ENCODE measurements around the gene EHHADH.

The EHHADH gene

DNA sequence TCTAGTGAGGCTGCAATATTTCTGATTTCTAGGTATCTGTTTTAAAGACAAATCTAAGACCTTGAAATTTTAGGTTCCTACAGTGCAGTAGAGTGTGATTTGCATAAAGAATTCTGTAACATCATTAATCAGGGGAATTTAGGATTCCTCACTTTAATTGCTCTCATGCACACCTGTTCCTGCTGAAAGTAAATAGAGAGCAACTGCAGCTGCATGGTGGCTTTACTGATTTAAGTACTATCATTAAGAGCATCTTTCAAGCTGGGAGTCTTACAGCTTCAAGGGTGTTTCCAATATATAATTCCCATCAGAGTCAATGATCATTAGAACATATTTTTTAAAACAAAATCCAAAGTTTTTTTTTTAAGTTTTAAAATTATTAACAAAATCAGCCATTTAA is 65.0 kb downstream of the EHHADH start:
- no peak for DNase-seq

DNA sequence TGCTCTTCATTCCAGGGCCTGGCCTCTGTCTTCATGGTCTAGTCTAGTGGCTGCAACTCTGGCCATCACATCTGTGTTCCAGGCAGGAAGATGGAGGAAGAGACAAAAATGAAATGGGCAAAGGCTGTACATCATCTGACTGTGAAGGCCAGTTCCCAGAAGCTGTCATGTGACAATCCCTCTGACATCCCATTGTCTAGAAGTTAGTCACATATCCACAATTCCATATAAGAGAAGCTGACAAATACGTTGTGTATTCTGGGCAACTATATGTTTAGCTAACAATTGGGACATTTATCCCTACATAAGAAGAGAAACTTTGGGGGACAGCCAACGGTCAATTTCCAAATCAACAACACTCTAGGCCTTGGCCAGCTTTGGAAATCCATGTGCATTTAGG is 66.5 kb downstream of the EHHADH start:
- DNase-seq, result no peak

DNA sequence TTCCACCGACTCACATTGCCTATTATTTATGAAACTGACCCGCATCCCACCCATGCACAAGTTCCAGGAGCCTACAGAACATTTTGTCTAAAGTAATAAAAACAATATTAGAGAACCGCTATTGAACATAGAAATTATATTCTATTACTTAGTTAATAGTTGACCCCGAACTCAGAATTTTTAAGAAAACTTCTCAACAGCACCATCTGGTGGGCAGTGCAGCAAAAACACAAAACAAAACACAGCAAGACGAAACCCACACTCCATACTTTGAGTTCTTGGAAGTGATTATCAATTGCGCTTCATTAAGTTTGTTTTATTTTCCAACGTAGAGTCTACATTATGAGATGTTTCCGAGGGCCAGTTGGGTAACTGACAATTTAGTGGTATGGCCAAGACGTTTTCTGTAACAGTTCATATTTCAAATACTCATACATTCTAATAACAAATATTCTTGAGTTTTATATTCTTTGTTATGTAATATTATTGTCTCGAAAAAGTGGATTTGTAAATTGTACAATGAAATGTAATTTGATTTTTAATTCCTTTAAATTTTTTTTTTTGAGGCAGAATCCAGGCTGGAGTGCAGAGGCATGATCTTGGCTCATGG is 77.0 kb downstream of the EHHADH start:
- DNase-seq, result no peak

DNA sequence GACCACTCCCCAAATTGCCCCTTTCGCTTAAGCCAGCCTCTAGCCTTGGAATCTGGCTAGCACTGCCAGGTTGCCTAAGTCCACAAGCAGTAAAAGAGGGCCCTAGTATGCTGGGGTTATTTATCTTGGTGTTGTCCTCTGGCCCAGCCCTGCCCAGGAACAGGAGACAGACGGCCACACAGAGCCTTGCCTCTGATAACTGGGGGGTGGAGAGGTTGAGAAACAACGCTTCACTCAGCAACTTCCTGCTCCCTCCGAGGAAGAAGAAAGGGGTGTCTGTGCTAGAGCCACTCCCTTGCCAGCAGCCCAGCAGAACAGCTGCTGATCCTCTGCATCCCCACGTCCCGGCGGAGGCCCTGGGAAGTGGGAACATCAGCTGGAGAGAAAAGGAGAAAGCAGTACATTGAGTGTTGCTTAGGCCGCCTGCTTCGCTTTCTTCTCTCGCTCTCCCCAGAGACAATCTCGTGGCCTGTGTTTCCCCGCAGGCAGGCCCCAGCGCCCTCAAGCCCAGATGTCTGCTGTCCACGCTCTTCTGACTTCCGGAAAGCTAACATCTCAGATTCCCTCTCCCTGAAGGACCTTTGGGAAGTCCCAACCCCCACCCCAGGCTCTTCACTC is 78.4 kb downstream of the EHHADH start:
- no peak for DNase-seq

DNA sequence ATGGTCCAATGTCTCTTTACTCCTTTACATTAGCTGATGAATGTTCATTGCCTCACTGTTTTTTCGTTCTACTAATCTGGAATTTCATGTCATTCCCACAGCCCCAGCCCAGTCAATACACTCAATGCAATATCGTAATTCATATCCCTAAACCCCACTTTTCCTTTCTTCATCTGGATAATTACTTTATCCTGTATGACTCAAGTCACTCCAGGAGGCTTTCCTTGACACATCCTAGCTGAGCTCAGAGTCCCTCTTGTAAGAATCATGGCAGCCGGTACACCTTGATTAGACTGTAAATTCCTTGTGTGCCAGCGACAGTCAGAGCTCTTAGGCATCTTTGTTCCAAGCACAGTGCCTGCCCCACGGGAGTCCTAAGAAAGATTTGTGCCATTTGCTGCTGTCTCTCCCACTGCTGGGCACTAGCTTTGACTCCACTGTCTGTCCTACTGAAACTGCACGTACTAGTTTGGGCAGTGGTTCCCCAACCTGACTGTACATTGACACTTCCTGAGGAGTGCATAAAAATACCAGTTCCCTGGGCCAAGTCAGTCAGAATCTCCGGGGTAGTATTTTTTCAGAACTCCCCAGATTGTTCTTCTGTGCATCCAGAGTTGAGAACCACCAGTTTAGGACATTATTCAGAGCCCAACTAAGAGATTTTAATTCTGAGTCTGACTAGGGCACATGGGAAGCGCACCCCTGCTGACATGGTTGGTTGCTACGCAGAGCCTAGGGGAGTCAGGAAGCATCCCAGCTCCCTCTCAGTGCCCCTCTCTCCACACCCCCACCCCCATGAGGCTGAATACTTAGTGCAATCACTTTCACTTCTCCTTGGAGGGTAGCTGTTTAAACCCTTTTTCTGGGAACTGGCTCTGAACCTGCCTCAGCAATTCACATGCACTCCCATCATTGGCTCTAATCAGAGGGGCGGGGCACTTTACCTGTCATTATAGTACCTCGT is 81.5 kb downstream of the EHHADH start:
- no peak for DNase-seq

DNA sequence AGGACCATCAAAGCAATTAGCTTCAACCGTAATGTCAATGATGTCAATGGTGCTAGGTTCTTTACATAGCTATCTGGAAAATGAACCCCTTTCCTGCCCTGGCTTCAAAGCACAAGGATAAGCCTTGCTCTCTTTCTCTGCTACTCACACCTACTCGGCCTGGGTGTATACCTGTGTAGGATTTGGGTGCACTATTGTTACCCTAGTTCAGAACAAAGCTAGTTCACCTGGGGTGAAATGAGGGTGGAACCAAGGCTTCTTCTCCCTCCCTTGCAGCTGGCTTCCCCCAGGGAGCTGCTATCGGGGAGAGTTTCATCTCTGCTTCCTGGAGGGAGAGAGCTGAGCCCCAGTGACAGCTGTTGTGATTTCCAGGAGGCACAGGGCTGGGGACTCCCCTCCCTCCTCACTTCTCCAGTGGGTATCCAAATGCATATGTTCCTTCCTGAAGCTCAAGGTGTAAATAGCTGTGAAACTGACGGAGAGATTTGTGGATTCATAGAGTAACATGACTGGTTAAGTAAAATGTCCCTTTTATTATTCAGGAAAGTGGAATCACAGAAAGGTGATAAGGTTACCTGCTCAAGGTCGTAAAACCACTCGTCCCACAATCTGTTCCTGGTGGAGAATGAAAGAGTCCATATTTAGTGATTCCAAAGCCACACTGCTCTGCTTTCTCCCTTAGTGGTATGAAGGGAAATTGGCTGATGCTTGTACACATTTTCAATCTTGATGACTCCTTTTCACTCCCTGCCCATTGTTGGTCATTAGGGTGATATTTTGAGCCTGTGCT is 89.2 kb downstream of the EHHADH start:
- no peak for DNase-seq

DNA sequence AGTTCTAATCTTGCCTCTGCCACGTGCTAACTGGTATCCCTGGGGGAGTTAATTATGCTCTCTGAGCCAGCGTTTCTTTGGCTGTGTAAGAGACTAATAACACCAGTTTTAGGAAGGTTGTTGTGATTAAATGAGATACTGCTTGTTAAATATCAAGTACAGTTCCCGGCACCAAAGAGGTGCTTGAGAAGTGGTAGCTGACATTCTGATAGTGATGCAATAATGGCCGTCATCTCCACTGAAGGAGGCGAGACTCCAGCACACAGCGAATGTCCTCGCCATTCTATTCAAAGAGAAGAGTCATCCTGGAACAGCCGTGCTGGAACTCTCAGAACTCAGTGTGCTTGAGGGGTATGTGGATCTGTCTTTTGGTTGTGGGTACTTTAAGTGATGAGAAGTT is 91.2 kb downstream of the EHHADH start:
- no peak for DNase-seq

DNA sequence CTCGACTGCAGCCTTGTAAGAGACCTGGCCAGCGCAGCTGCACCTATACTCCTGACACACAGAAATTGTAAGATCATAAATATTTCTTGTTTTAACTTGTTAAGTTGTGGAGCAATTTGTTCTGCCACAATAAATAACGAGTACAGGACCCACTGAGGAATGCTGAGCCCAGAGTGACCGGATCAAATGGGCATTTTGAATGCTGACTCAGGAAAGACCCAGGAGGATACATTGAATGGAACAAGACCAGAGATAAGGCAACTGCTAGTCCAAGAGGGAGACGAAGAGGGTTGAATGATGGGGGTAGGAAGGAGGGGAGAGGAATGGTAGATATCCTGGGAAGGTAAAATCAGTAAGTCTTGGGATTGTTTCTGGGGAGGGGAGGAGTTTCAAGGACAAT is 92.1 kb downstream of the EHHADH start:
- no peak for DNase-seq

DNA sequence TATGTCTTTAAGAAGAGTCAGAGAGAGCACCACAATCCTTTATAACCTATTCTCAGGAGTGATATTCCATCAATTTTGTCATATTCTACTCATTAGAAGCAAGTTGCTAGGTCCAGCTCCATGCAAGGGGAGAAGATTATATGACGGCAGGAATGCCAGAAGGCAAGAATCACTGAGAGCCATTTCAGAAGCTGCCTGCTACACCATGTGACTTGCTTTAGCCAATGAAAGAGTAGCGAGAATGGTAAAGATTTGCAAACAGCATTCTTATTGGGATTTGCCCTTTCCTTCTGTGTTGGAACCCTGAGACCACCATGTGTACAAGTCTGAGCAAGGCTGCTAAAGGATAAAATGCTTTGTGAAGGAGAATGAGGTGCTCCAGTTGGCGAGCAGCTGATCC is 96.5 kb downstream of the EHHADH start:
- no peak for DNase-seq

DNA sequence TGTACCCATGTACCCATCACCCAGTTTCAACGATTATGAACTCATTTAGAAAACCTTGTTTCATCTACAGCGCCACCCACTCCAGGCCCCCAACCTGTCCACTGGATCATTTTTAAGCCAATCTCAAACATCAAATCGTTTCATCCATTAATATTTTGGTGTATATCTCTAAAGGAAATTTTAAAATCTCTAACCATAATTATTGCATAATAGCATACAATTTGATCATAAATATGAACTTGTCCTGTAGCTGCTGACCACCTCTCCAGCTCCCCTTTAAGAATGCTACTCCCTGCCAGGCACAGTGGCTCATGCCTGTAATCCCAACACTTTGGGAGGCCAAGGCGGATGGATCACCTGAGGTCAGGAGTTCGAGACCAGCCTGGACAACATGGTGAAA is 98.2 kb downstream of the EHHADH start:
- DNase-seq, result no peak

DNA sequence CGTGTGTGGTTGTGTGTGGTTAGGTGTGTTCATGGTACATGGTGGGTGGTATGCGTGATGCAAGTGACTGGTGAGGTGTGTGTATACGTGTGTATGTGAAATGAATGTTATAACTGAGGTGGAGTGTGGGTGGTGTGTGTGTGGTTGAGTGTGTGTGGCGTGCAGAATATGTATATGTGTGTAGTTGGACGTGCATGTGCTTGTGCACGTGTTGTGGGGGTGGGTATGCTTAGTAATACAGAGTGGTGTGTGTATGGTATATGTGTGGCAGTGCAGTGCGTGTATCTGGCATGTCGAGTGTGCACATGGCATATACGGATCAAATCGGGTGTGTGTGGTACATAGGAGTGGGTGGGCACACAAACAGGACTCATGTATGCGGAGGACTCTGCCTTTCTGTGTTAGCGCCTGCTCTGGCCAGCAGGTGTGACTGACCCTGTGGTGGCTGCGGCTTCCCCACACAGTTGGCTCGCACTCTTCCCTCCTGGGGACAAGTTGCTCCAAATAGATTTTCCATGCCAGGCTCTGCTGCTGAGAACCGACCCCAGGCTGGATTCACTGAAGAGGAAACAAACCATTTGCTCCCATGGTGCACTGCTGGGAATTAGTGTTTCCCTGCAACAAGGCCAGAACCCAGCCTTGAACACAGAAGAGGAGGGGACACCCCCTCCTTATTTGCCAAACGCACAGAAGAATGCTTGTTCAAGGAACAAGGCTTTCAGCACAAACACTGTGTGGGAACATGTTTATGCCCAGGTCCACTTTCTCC is 99.8 kb downstream of the EHHADH start:
- no peak for DNase-seq

DNA sequence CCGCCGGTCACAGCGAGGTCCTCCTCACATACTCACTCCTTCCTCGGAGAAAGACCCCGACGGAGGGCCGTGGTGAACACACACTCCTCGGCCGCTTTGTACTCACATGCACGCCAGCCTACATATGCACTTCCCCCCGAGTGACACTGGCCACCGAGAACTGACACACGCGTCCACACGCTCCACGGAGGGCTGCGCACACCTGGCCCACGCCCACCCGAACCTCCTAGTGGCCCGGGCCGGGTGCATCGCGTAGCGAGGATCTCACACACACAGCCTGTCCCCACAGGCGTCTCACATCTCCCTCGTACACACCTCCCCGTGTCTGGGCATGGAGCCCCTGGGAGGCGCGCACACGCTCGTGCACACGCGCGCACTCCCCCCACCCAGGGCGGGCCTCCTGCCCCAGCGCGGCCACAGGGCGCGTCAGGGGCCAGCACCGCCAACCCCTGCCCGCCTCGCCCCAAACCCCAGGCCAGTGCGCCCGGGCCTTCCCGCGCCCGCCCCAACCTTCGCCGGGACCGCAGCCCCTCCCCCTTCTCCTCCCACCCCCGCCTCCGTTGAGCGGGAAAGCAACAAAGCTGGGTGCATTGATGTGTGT is 100.6 kb downstream of the EHHADH start:
- no peak for DNase-seq

DNA sequence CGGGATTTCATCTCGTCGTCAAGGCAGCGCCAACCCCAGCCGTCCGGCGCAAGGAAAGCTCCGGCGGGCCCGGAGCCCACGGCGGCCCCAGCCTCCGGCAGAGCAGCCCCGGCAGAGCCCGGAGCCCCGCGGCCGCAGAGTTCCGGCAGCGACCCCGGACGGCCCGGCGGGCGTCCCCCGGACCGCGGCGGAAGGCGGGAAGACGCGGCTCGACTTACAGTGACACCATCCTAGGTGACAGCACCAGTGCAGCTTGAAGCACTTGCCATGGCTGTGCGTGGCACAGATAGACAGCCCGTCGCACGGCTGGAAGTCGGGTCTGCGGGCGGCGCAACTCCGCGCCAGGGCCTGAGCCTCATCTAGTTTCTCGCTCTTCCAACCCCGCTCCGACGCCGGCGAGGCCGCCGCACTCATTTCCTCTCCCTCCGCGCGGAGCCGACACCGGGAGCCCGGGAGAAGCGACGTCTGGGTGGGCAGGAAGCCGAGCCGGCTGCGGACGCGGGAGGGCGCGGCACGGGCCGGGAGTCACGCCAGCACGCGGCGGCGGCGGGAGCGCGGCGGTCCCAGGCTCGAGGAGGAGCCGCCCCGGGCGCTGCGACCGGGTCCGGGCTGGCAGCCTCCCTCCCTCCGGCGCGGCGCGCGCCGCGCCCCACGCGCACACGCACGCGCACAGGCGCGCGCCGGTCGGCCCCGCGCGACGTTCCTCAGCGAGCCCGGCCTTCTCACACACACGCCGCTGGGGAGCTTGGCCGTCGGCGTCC is 101.3 kb downstream of the EHHADH start, which contains the start of gene C3orf70:
Gene C3orf70, minus strand, starts transcription at position 651 of the 761 bp plus-strand sequence. Its CDS starts 237 bp downstream, at position 414.
- no peak for DNase-seq

DNA sequence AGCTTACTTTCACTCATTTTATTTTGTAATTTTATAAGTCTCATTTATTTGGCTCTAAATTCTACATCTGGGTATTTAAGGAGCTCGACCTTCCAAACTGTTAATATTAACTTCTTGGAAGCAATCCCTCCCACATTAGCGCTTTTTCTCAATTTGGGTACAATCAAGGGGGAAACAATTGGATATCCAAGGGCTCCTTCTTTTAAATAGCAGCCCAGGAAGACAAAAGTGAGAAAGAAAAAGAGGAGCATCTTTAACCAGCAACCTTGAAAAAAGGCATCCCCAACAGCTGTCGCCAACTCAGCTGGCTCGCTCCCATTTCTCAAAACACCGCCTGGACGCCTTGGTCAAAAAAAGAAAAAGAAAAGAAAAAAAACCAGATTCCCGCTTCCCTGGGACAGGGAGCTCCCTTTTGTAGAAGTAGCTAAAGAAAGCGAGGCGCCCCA is 101.9 kb downstream of the EHHADH start:
- DNase-seq, result no peak

DNA sequence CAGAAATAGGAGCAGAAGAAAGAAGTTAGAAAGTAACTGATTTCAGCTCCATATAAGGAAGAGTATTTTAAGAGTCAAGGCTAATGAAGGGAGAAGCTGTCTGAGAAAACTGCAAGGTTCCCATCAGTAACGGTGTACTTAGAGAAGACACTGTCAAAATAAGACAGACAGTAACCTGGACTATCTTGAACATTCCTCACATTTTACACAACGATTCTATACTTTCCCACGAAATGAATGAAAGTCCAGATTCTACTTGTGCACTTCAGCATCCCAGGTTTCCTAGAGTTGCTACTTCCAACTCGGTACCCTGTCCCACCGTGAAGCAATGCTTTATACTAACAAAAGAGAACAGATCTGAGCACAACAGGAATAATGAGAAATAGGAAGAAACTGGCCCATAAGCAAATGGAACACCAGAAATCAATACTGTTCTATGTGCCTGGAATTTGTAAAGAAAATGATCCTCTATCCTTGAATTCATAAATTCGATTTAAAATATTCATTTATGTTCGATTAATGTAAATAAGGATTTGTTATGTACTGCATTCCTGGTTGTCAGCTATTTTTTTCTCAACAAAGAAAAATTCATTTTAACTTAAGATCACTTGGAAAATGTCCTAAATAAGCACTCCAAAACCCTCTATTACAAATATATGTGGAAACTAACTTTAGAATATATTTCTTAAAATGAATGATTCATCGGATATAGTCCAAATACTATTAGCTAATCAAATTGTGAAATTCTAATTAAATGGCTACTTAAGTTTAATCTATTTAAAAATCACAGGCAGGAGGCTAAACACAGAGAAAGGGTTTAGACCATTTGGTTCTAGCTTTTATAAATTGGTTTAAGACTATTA is 102.5 kb downstream of the EHHADH start:
- DNase-seq, result no peak

DNA sequence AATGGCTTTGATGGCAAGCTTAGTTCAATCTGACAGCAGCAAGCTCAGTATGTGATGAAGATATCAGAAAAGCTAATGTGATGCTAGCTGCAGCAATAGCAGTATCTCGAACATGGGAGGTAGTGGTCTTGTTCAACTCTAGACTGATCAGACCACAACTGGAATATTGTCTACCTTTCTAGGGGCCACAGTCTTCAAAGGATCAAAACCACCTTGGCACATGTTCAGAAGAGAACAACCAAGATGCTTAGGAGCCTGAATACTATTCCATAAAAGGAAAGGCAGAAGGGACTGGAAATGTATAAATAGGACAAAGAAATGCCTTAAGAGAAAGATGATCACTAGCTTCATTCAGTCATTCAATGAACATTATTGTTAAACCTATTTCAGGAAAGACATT is 103.3 kb downstream of the EHHADH start:
- no peak for DNase-seq

DNA sequence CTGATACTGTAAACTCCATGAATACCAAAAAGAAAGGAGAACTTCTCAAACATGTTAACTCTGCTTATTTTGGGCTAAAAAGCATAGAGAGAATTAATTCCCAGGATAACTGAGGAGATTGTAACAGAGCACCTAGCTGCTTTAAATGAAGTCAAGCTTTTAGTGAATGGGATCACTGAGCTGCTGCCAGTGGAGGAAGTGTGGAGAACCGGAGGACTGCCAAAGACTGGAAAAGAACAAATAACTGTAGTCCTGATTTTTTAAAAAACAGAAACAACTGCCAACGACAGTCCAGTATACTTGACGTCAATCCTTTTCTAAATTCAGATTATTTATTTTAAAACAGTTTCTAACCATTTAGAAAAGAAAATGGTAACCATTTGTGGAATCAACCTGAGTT is 104.3 kb downstream of the EHHADH start:
- no peak for DNase-seq

DNA sequence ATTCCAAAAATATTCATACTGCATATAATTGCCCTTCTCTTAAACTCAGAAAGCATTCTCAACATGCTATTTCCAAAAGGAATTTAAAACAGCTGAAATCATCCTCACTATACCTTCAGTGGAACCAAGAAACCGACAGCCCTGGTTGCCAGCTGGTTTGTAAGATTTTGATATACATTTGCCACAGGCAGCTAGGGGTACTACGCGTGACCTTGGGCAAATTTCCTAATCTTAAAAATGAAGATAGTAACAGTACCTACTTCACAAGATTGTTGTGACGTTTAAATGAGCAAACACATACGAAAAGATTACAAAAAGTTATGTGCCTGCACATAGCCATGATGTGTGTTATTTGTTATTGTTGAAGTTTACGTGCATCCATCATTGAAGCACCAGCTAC is 108.3 kb downstream of the EHHADH start:
- DNase-seq, result no peak

DNA sequence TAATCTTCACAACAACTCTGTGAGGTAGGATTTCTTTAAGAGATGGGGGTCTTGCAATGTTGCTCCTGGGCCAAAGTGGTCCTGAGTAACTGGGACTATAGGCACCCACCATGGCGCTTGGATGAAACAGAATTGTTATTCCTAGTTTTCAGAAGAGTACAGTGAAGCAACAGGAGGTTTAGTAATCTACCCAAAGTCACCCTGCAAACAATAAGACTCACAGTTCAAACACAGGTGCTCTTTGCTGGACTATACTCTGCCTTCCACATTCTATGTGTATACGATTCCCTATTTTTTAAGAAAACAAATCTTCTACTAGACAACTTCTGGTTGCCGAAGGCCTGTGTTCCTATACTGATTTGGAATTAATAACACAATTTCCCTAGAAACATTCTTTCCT is 109.1 kb downstream of the EHHADH start:
- no peak for DNase-seq

Measured in activated effector memory CD4-positive, alpha-beta T cell treated with anti-CD3 and anti-CD28 coated beads, Interleukin-2, amount 50 U/mL, for 16 hours (primary cell).